ENCODE results near the gene DDX27. TPM values are rescaled to one million over a fixed set of nuclear protein-coding genes. Genes with fewer than 3 reads are reported as not detected.

The DDX27 gene
- total and polyA plus RNA-seq, 2 experiments from 2014 or later: 25.3 to 27.8 TPM

- TF ChIP-seq, protein P1, sequence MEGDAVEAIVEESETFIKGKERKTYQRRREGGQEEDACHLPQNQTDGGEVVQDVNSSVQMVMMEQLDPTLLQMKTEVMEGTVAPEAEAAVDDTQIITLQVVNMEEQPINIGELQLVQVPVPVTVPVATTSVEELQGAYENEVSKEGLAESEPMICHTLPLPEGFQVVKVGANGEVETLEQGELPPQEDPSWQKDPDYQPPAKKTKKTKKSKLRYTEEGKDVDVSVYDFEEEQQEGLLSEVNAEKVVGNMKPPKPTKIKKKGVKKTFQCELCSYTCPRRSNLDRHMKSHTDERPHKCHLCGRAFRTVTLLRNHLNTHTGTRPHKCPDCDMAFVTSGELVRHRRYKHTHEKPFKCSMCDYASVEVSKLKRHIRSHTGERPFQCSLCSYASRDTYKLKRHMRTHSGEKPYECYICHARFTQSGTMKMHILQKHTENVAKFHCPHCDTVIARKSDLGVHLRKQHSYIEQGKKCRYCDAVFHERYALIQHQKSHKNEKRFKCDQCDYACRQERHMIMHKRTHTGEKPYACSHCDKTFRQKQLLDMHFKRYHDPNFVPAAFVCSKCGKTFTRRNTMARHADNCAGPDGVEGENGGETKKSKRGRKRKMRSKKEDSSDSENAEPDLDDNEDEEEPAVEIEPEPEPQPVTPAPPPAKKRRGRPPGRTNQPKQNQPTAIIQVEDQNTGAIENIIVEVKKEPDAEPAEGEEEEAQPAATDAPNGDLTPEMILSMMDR (IDR thresholded peaks at IDR 0.05; ENCODE audit: low read depth, low read length): no peak
- no peak for DNase-seq (ENCODE audit: low read depth in 1 of 2, low spot score in 1 of 2)
- Histone ChIP-seq H3K4me3 (no peak overlapping the region), H3K9me3 (ENCODE audit: low read depth) (no peaks in the 10 kb centered on the region), H3K4me1 (ENCODE audit: low read depth) (no peaks in the 10 kb centered on the region), H3K27me3 (no peaks in the 10 kb centered on the region), H3K36me3 (peaks cover 36% of the 10 kb centered on the region), H3K27ac (no peak overlapping the region)
Measured at GRCh38 chr20:49270736-49271135, 51.5 kb downstream of the DDX27 start.

- Histone ChIP-seq H3K4me3 (no peak overlapping the region), H3K36me3 (peaks cover 36% of the 10 kb centered on the region), H3K27ac (no peak overlapping the region), H3K9me3 (ENCODE audit: low read depth) (no peaks in the 10 kb centered on the region), H3K4me1 (ENCODE audit: low read depth) (no peaks in the 10 kb centered on the region), H3K27me3 (no peaks in the 10 kb centered on the region)
- TF ChIP-seq, protein P1 (IDR thresholded peaks at IDR 0.05; ENCODE audit: low read depth, low read length): no peak
- no peak for DNase-seq (ENCODE audit: low read depth in 1 of 2, low spot score in 1 of 2)
Measured at GRCh38 chr20:49272654-49273053, 53.4 kb downstream of the DDX27 start.

GRCh38 chr20:49273696-49274277, 54.6 kb downstream of the DDX27 start:
- no peaks in the 10 kb centered on the region for H3K4me1 ChIP-seq (ENCODE audit: low read depth)
- peaks cover 36% of the 10 kb centered on the region for H3K36me3 ChIP-seq
- DNase-seq (ENCODE audit: low read depth in 1 of 2, low spot score in 1 of 2): no peak
- H3K27ac ChIP-seq: no peak overlapping the region
- no peaks in the 10 kb centered on the region for H3K27me3 ChIP-seq
- H3K9me3 ChIP-seq (ENCODE audit: low read depth): no peaks in the 10 kb centered on the region
- no peak overlapping the region for H3K4me3 ChIP-seq
- TF ChIP-seq, protein P1 (IDR thresholded peaks at IDR 0.05; ENCODE audit: low read depth, low read length): no peak

DNA sequence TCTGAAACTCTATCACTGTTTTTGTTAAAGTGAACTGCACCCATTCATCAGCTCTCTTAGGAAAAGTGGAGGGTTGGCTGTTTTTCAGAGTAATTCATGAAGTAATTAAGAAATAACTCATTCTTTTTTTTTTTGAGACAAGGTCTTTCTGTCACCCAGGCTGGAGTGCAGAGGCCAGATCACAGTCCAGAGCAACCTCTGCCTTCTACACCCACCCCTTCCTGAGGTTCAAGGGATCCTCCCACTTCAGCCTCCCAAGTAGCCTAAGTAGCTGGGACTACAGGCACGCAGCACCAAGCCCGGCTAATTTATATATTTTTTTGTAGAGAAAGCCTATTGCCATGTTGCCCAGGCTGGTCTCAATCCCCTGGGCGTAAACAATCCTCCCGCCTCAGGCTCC, 56.0 kb downstream of the DDX27 start:
- H3K27me3 ChIP-seq: no peaks in the 10 kb centered on the region
- no peak for DNase-seq (ENCODE audit: low read depth in 1 of 2, low spot score in 1 of 2)
- H3K9me3 ChIP-seq (ENCODE audit: low read depth): no peaks in the 10 kb centered on the region
- H3K4me1 ChIP-seq (ENCODE audit: low read depth): peaks cover 11% of the 10 kb centered on the region
- peaks cover 29% of the 10 kb centered on the region for H3K36me3 ChIP-seq
- no peak overlapping the region for H3K4me3 ChIP-seq
- H3K27ac ChIP-seq: no peak overlapping the region
- TF ChIP-seq, protein P1 (IDR thresholded peaks at IDR 0.05; ENCODE audit: low read depth, low read length): no peak

DNA sequence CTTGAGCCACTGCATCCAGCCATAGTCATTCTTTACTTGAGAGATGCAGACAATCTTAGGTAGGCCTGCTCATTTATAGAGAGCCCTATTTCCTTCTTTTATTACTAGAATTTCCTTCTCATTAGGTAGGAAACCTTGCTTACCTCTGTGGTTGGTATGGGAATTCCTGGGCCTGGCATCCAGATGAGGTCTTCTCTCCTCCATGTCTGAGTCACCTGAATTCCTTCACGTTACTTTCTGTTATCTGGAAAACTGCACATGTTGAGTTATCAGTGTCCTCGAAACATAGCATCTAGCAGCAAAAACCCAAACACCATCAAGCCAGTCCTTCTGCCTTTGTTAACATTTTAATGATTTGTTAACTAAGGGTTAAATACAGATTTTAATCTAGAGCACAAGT, 56.4 kb downstream of the DDX27 start:
- no peak overlapping the region for H3K4me3 ChIP-seq
- TF ChIP-seq, protein P1 (IDR thresholded peaks at IDR 0.05; ENCODE audit: low read depth, low read length): no peak
- no peaks in the 10 kb centered on the region for H3K27me3 ChIP-seq
- no peak overlapping the region for H3K27ac ChIP-seq
- H3K4me1 ChIP-seq (ENCODE audit: low read depth): peaks cover 15% of the 10 kb centered on the region
- H3K36me3 ChIP-seq: peaks cover 33% of the 10 kb centered on the region
- no peak for DNase-seq (ENCODE audit: low read depth in 1 of 2, low spot score in 1 of 2)
- no peaks in the 10 kb centered on the region for H3K9me3 ChIP-seq (ENCODE audit: low read depth)
